ENCODE data around the gene PDCD1LG2.
"Not testable (repeated sequence)": the region's sequence is repeated elsewhere in the genome, so short reads cannot be mapped to it uniquely, and the experiment has no call there.

The PDCD1LG2 gene

GRCh38 chr9:5510360-5510931 is at the start of gene PDCD1LG2:
TSS of gene PDCD1LG2 (plus strand) at chr9:5510531. CDS start at chr9:5522547, 12,016 bp downstream.
- no peak for DNase-seq

GRCh38 chr9:5464831-5465330 is 45.5 kb upstream of the PDCD1LG2 start:
- DNase-seq, result not testable (repeated sequence)

- no peak for DNase-seq
Measured at GRCh38 chr9:5466005-5466404, 44.3 kb upstream of the PDCD1LG2 start.

GRCh38 chr9:5466766-5467165 is 43.6 kb upstream of the PDCD1LG2 start:
- DNase-seq, result no peak

- DNase-seq, result no peak
Measured at GRCh38 chr9:5468850-5469249, 41.5 kb upstream of the PDCD1LG2 start.

- DNase-seq, result no peak
Measured at GRCh38 chr9:5470122-5470521, 40.2 kb upstream of the PDCD1LG2 start.

GRCh38 chr9:5470816-5471215 is 39.5 kb upstream of the PDCD1LG2 start:
- no peak for DNase-seq

GRCh38 chr9:5475611-5476010 is 34.7 kb upstream of the PDCD1LG2 start:
- not testable (repeated sequence) for DNase-seq

GRCh38 chr9:5478206-5478605 is 32.1 kb upstream of the PDCD1LG2 start:
- no peak for DNase-seq

GRCh38 chr9:5479994-5480694 is 30.2 kb upstream of the PDCD1LG2 start:
- DNase-seq, result no peak

GRCh38 chr9:5480919-5481318 is 29.4 kb upstream of the PDCD1LG2 start:
- no peak for DNase-seq

GRCh38 chr9:5481322-5482040 is 28.9 kb upstream of the PDCD1LG2 start:
- DNase-seq, result no peak

- no peak for DNase-seq
Measured at GRCh38 chr9:5482194-5482593, 28.1 kb upstream of the PDCD1LG2 start.

GRCh38 chr9:5483306-5483705 is 27.0 kb upstream of the PDCD1LG2 start:
- DNase-seq, result no peak

GRCh38 chr9:5485378-5486085 is 24.8 kb upstream of the PDCD1LG2 start:
- no peak for DNase-seq

GRCh38 chr9:5486988-5487387 is 23.3 kb upstream of the PDCD1LG2 start:
- DNase-seq, result no peak

- DNase-seq, result no peak
Measured at GRCh38 chr9:5488221-5489008, 21.9 kb upstream of the PDCD1LG2 start.

- DNase-seq, result no peak
Measured at GRCh38 chr9:5489630-5490490, 20.5 kb upstream of the PDCD1LG2 start.

GRCh38 chr9:5492965-5493678 is 17.2 kb upstream of the PDCD1LG2 start:
- no peak for DNase-seq

GRCh38 chr9:5493679-5494511 is 16.4 kb upstream of the PDCD1LG2 start:
- no peak for DNase-seq

All from GOT3 (cell line).